Neural cell (in vitro differentiated cells): ENCODE data around the gene RBM10. TPM values are rescaled to one million over a fixed set of nuclear protein-coding genes. Genes with fewer than 3 reads are reported as not detected.
"Not testable (repeated sequence)": the region's sequence is repeated elsewhere in the genome, so short reads cannot be mapped to it uniquely, and the experiment has no call there.

ENCODE experiments used
- H2AFZ ChIP-seq: fragments of 200-600, 300-800 bp; sonication (generic), shearing (Covaris generic); 2 replicates; pipeline ENCODE4 v1.6.0; 2014; ENCODE audit warnings: low read depth, mild to moderate bottlenecking, antibody characterized with exemption, low read length, moderate library complexity
- H3F3A ChIP-seq: fragments of 200-600 bp; shearing (Covaris generic); 2 replicates; pipeline ENCODE4 v1.6.1; 2016; ENCODE audit warnings: mild to moderate bottlenecking, moderate library complexity, mixed read lengths, antibody characterized with exemption, low read length; ENCODE audit not compliant: insufficient read depth, poor library complexity, severe bottlenecking
- H3K27ac ChIP-seq: fragments of 200-600, 300-800 bp; sonication (generic), shearing (Covaris generic); 2 replicates; pipeline ENCODE4 v1.5.1; 2014; ENCODE audit warnings: mild to moderate bottlenecking, low read length, moderate library complexity
- H3K27me3 ChIP-seq: fragments of 300-800, 200-600 bp; sonication (generic), shearing (Covaris generic); 2 replicates; pipeline ENCODE4 v1.6.0; 2014; ENCODE audit warnings: mild to moderate bottlenecking, low read depth, low read length, moderate library complexity; ENCODE audit not compliant: insufficient read depth
- H3K36me3 ChIP-seq: fragments of 300-800, 200-600 bp; sonication (generic), shearing (Covaris generic); 2 replicates; pipeline ENCODE4 v1.5.1; 2014; ENCODE audit warnings: mild to moderate bottlenecking, antibody characterized with exemption, low read length, moderate library complexity; ENCODE audit not compliant: insufficient read depth
- H3K4me2 ChIP-seq: fragments of 300-800, 200-600 bp; sonication (generic), shearing (Covaris generic); 2 replicates; pipeline ENCODE4 v1.6.0; 2014; ENCODE audit warnings: mild to moderate bottlenecking, low read length
- H3K4me3 ChIP-seq: fragments of 300-800, 200-600 bp; sonication (generic), shearing (Covaris generic); 2 replicates; pipeline ENCODE4 v1.5.1; 2014; ENCODE audit warnings: mild to moderate bottlenecking, low read length, moderate library complexity
- H3K79me2 ChIP-seq: fragments of 200-600 bp; shearing (Covaris generic); replicated peaks from 2 replicates; pipeline ENCODE4 v1.6.0; 2014; ENCODE audit warnings: mild to moderate bottlenecking, low read length, moderate library complexity; ENCODE audit not compliant: insufficient read depth
- H3K9ac ChIP-seq: fragments of 300-800, 200-600 bp; sonication (generic), shearing (Covaris generic); 2 replicates; pipeline ENCODE4 v1.6.1; 2016; ENCODE audit warnings: mild to moderate bottlenecking, low read length, mixed read lengths
- H3K9me2 ChIP-seq: fragments of 200-600 bp; shearing (Covaris generic); 2 replicates; pipeline ENCODE4 v1.6.1; 2016; ENCODE audit warnings: mild to moderate bottlenecking, low read length, mixed read lengths; ENCODE audit not compliant: insufficient read depth
- H3K9me3 ChIP-seq: fragments of 200-600, 300-800 bp; sonication (generic), shearing (Covaris generic); 2 replicates; pipeline ENCODE4 v1.6.1; 2016; ENCODE audit warnings: mild to moderate bottlenecking, mixed run types, low read length, moderate library complexity, mixed read lengths
- H4K20me1 ChIP-seq: fragments of 200-600 bp; shearing (Covaris generic); 2 replicates; pipeline ENCODE4 v1.6.1; 2016; ENCODE audit warnings: mild to moderate bottlenecking, mixed run types; ENCODE audit not compliant: insufficient read depth
- CTCF ChIP-seq: fragments of 450-650 bp; IDR thresholded peaks from 2 replicates; pipeline ENCODE4 v1.5.1; 2014; ENCODE audit warnings: antibody characterized with exemption, mild to moderate bottlenecking, moderate library complexity; ENCODE audit not compliant: poor library complexity, severe bottlenecking
- EP300 ChIP-seq: fragments of 450-650 bp; conservative IDR thresholded peaks from 2 replicates; pipeline ENCODE4 v1.6.1; 2014; ENCODE audit warnings: antibody characterized with exemption, mild to moderate bottlenecking, moderate library complexity; ENCODE audit not compliant: poor library complexity, severe bottlenecking
- EZH2 ChIP-seq: fragments of 200-600, 300-800 bp; shearing (Covaris generic), sonication (generic); IDR thresholded peaks from 2 replicates; pipeline ENCODE4 v1.6.1; 2014; ENCODE audit warnings: antibody characterized with exemption, low read length, borderline replicate concordance, mild to moderate bottlenecking; ENCODE audit not compliant: insufficient read depth, poor library complexity, severe bottlenecking
- MXI1 ChIP-seq: fragments of 450-650 bp; conservative IDR thresholded peaks from 2 replicates; pipeline ENCODE4 v1.6.1; 2014; ENCODE audit warnings: antibody characterized with exemption, mild to moderate bottlenecking; ENCODE audit not compliant: poor library complexity, severe bottlenecking
- POLR2AphosphoS5 ChIP-seq: IDR thresholded peaks from 2 replicates; pipeline ENCODE4 v1.6.1; 2012
- RAD21 ChIP-seq: fragments of 450-650 bp; conservative IDR thresholded peaks from 2 replicates; pipeline ENCODE4 v1.6.1; 2014; ENCODE audit warnings: antibody characterized with exemption, mild to moderate bottlenecking, moderate library complexity
- REST ChIP-seq: IDR thresholded peaks from 2 replicates; pipeline ENCODE4 v1.6.1; 2012; ENCODE audit warnings: borderline replicate concordance
- SMC3 ChIP-seq: fragments of 450-650 bp; conservative IDR thresholded peaks from 2 replicates; pipeline ENCODE4 v1.6.1; 2014; ENCODE audit warnings: antibody characterized with exemption, mild to moderate bottlenecking, moderate library complexity; ENCODE audit not compliant: poor library complexity
- TAF1 ChIP-seq: IDR thresholded peaks from 2 replicates; pipeline ENCODE4 v1.6.1; 2012; ENCODE audit warnings: low read depth
- polyA plus RNA-seq: library from polyadenylated mRNA; depleted of rRNA; stranded (reverse); fragments of >200 nt; gene quantifications from 2 replicates; pipeline ENCODE4 v1.2.3, GENCODE V29; 2014

Gene RBM10
- polyA plus RNA-seq, 1 donor from 2014 or later: 53.1 TPM

- no peaks in the 10 kb centered on the region for H3K9me2 ChIP-seq
- TF ChIP-seq POLR2AphosphoS5 (no peak), EP300 (no peak), RAD21 (no peak), SMC3 (no peak), CTCF (no peak), MXI1 (no peak), REST (no peak), EZH2 (no peak), TAF1 (no peak)
- no peaks in the 10 kb centered on the region for H3K79me2 ChIP-seq
- no peak overlapping the region for H3K4me2 ChIP-seq
- H2AFZ ChIP-seq: no peak overlapping the region
- no peaks in the 10 kb centered on the region for H3K36me3 ChIP-seq
- no peaks in the 10 kb centered on the region for H3K9me3 ChIP-seq
- H3K27me3 ChIP-seq: no peaks in the 10 kb centered on the region
- H3K4me3 ChIP-seq: no peak overlapping the region
- H3K9ac ChIP-seq: no peak overlapping the region
- H4K20me1 ChIP-seq: no peaks in the 10 kb centered on the region
- no peak overlapping the region for H3K27ac ChIP-seq
- no peaks in the 10 kb centered on the region for H3F3A ChIP-seq
These were observed 32.6 kb upstream of the RBM10 start for GRCh38 chrX:47112316-47112954.

DNA sequence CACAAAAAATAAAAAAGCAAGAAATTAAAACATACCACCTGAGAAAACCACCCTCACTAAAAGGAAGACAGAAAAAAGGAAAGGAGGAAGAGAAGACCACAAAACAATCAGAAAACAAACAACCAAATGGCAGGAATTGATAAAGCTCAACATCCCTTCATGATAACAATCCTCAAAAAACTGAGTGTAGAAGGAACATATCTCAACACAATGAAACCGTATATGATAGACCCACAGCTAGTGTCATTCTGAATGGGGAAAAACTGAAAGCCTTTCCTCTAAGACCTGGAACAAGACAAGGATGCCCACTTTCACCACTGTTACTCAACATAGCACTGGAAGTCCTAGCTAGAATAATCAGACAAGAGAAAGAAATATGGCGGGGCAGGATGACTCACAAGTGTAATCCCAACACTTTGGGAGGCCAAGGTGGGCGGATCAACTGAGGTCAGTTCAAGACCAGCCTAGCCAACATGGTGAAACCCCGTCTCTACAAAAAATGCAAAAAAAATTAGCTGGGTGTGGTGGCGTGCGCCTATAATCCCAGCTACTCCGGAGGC, 28.4 kb upstream of the RBM10 start:
- not testable (repeated sequence) for H3F3A ChIP-seq, H3K27ac ChIP-seq, H3K79me2 ChIP-seq, H3K9me2 ChIP-seq, H3K27me3 ChIP-seq, H3K36me3 ChIP-seq, H3K4me3 ChIP-seq, H3K9me3 ChIP-seq, H3K9ac ChIP-seq, H4K20me1 ChIP-seq, H3K4me2 ChIP-seq, H2AFZ ChIP-seq

- H3K9ac ChIP-seq, H2AFZ ChIP-seq, H3K9me2 ChIP-seq, H3K27me3 ChIP-seq, H3K4me2 ChIP-seq, H3K9me3 ChIP-seq, H4K20me1 ChIP-seq, H3K36me3 ChIP-seq, H3F3A ChIP-seq, H3K4me3 ChIP-seq, H3K79me2 ChIP-seq, H3K27ac ChIP-seq: not testable (repeated sequence)
These were observed 20.6 kb upstream of the RBM10 start for GRCh38 chrX:47124466-47124865.
